ENCODE results near the gene ZNF827. TPM values are rescaled to one million over a fixed set of nuclear protein-coding genes. Genes with fewer than 3 reads are reported as not detected.

Gene ZNF827
- total and polyA plus RNA-seq, 2 experiments from 2014 or later, result 20.3 to 33.1 TPM

GRCh38 chr4:145722561-145722960 is 216.1 kb downstream of the ZNF827 start (continued):
- no peak for TF ChIP-seq REST (IDR thresholded peaks at IDR 0.05; ENCODE audit: unreplicated experiment)

- Histone ChIP-seq H3K27ac (ENCODE audit: low read depth) (no peak overlapping the region), H3K4me1 (ENCODE audit: insufficient read depth) (peaks cover 9% of the 10 kb centered on the region; the same call in 1 of the 2 replicates), H3K36me3 (ENCODE audit: insufficient read depth) (no peaks in the 10 kb centered on the region), H4K20me1 (replicated peaks; ENCODE audit: insufficient read depth) (no peaks in the 10 kb centered on the region), H3K9me2 (ENCODE audit: insufficient read depth) (peaks cover 3% of the 10 kb centered on the region; the same call in 1 of the 2 replicates), H3K27me3 (ENCODE audit: insufficient read depth) (no peaks in the 10 kb centered on the region), H3K4me2 (no peak overlapping the region), H3K79me2 (replicated peaks; ENCODE audit: insufficient read depth) (no peaks in the 10 kb centered on the region), H2AFZ (peak overlapping the region; percentile 80; the same call in 1 of the 2 replicates), H3K4me3 (no peak overlapping the region), H3F3A (replicated peaks; ENCODE audit: low read depth) (0 out of 2 replicates have a peak, but pooled peaks cover 3% of the 10 kb centered on the region)
- Mint-ChIP-seq H3K4me3 (no peak overlapping the region), H3K9me3 (peaks cover 16% of the 10 kb centered on the region), H3K36me3 (ENCODE audit: low read depth) (peaks cover 16% of the 10 kb centered on the region), H3K27ac (no peak overlapping the region; the same call in 1 of the 2 replicates), H3K27me3 (ENCODE audit: insufficient read depth, low read depth, poor library complexity) (peaks cover 4% of the 10 kb centered on the region), H3K4me1 (peaks cover 10% of the 10 kb centered on the region)
- no peak for TF ChIP-seq ZNF462 (CRISPR knock-in tag; IDR thresholded peaks at IDR 0.05)
- TF ChIP-seq EZH2phosphoT487 (IDR thresholded peaks at IDR 0.05; ENCODE audit: unreplicated experiment), result no peak
- TF ChIP-seq ETS1 (IDR thresholded peaks at IDR 0.05), result no peak
- DNase-seq (ENCODE audit: low spot score) (no peak), ATAC-seq (no peak)
These were observed 218.0 kb downstream of the ZNF827 start for GRCh38 chr4:145720656-145721055.

Data from GM23338 (cell line).